Measurements from ENCODE around the gene TGM1. TPM values are rescaled to one million over a fixed set of nuclear protein-coding genes. Genes with fewer than 3 reads are reported as not detected.
"Not testable (repeated sequence)": the region's sequence is repeated elsewhere in the genome, so short reads cannot be mapped to it uniquely, and the experiment has no call there.

The TGM1 gene
- total RNA-seq, 1 experiment from 2014 or later, result 3.2 TPM

DNA sequence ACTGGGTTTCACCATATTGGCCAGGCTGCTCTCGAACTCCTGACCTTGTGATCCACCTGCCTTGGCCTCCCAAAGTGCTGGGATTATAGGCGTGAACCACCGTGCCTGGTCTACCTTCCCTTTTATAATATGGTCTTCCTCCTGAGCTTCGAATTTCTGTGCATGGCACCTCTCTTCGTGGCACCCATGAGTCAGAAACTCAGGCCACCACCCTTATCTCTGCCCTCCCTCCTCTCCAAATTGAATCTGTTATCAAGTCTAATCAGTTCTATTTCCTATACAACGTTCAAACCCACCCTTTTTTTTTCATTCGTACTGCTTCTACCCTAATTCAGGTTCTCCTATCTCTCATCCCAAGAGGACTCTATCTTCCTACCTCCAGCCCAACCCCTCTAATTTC lies 15.6 kb downstream of the TGM1 start:
- Histone ChIP-seq H2AFZ (ENCODE audit: low read length) (no peak overlapping the region), H3K79me2 (ENCODE audit: low read length) (no peaks in the 10 kb centered on the region), H3K9me3 (ENCODE audit: low read length) (no peaks in the 10 kb centered on the region), H3K36me3 (ENCODE audit: low read depth, low read length) (no peaks in the 10 kb centered on the region; the same call in 1 of the 2 replicates), H3K9ac (ENCODE audit: low read length) (no peak overlapping the region), H3K4me2 (ENCODE audit: low read length) (no peak overlapping the region), H3K27ac (ENCODE audit: low read length) (no peak overlapping the region), H3K4me3 (ENCODE audit: low read length) (no peak overlapping the region), H3K9me2 (replicated peaks; ENCODE audit: low read length) (no peaks in the 10 kb centered on the region), H4K20me1 (ENCODE audit: low read length) (no peaks in the 10 kb centered on the region), H3K4me1 (ENCODE audit: insufficient read depth, low read length) (peaks cover 19% of the 10 kb centered on the region), H3K27me3 (ENCODE audit: low read length) (no peaks in the 10 kb centered on the region), H3F3A (ENCODE audit: low read length, unreplicated experiment) (no peaks in the 10 kb centered on the region)
- ATAC-seq (no peak), DNase-seq (no peak)
- intact Hi-C loops (cut with micrococcal nuclease), result no loop called here
- no peak for TF ChIP-seq EZH2 (IDR thresholded peaks at IDR 0.05; ENCODE audit: low read length, unreplicated experiment)
- TF ChIP-seq, protein P1, sequence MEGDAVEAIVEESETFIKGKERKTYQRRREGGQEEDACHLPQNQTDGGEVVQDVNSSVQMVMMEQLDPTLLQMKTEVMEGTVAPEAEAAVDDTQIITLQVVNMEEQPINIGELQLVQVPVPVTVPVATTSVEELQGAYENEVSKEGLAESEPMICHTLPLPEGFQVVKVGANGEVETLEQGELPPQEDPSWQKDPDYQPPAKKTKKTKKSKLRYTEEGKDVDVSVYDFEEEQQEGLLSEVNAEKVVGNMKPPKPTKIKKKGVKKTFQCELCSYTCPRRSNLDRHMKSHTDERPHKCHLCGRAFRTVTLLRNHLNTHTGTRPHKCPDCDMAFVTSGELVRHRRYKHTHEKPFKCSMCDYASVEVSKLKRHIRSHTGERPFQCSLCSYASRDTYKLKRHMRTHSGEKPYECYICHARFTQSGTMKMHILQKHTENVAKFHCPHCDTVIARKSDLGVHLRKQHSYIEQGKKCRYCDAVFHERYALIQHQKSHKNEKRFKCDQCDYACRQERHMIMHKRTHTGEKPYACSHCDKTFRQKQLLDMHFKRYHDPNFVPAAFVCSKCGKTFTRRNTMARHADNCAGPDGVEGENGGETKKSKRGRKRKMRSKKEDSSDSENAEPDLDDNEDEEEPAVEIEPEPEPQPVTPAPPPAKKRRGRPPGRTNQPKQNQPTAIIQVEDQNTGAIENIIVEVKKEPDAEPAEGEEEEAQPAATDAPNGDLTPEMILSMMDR (conservative IDR thresholded peaks at IDR 0.05; ENCODE audit: low read depth, low read length), result no peak
- no peak for TF ChIP-seq EZH2phosphoT487 (IDR thresholded peaks at IDR 0.05; ENCODE audit: borderline replicate concordance, low read length)
- ChIA-PET POLR2A (ENCODE audit: unreplicated experiment) (no interaction called here), CTCF (no interaction called here)
- BruUV-seq (replicated peaks), result no TSS peak

GRCh38 chr14:24246765-24247212 lies 16.2 kb downstream of the TGM1 start:
- DNase-seq (no peak), ATAC-seq (no peak)
- peaks cover 2% of the 10 kb centered on the region; the same call in 1 of the 2 replicates for H3K79me2 ChIP-seq (ENCODE audit: low read length)
- intact Hi-C loops (cut with micrococcal nuclease), result no loop called here
- no peaks in the 10 kb centered on the region for H3K27me3 ChIP-seq (ENCODE audit: low read length)
- peaks cover 13% of the 10 kb centered on the region for H3K4me1 ChIP-seq (ENCODE audit: insufficient read depth, low read length)
- H2AFZ ChIP-seq (ENCODE audit: low read length), result no peak overlapping the region
- no peaks in the 10 kb centered on the region for H3K9me2 ChIP-seq (replicated peaks; ENCODE audit: low read length)
- CTCF ChIA-PET, result interaction anchor here (0.7 kb wide), 1 partner anchor 47 kb away, joined by 5 read pairs; no protein-coding TSS in a partner anchor
- no peaks in the 10 kb centered on the region; the same call in 1 of the 2 replicates for H3K36me3 ChIP-seq (ENCODE audit: low read depth, low read length)
- H3F3A ChIP-seq (ENCODE audit: low read length, unreplicated experiment), result no peaks in the 10 kb centered on the region
- H4K20me1 ChIP-seq (ENCODE audit: low read length), result no peaks in the 10 kb centered on the region
- H3K27ac ChIP-seq (ENCODE audit: low read length), result no peak overlapping the region
- no peak overlapping the region for H3K4me2 ChIP-seq (ENCODE audit: low read length)
- no peaks in the 10 kb centered on the region for H3K9me3 ChIP-seq (ENCODE audit: low read length)
- TF ChIP-seq, protein P1 (conservative IDR thresholded peaks at IDR 0.05; ENCODE audit: low read depth, low read length), result no peak
- TF ChIP-seq EZH2 (IDR thresholded peaks at IDR 0.05; ENCODE audit: low read length, unreplicated experiment), result no peak
- no peak overlapping the region for H3K4me3 ChIP-seq (ENCODE audit: low read length)
- POLR2A ChIA-PET (ENCODE audit: unreplicated experiment), result no interaction called here
- no TSS peak for BruUV-seq (replicated peaks)
- no peak overlapping the region for H3K9ac ChIP-seq (ENCODE audit: low read length)

GRCh38 chr14:24245350-24245749 lies 17.6 kb downstream of the TGM1 start:
- H4K20me1 ChIP-seq (ENCODE audit: low read length); H3K27me3 ChIP-seq (ENCODE audit: low read length); ATAC-seq; H3K9me2 ChIP-seq (replicated peaks; ENCODE audit: low read length); H3K4me3 ChIP-seq (ENCODE audit: low read length); H3K9ac ChIP-seq (ENCODE audit: low read length); H3F3A ChIP-seq (ENCODE audit: low read length, unreplicated experiment); POLR2A ChIA-PET (ENCODE audit: unreplicated experiment); H3K4me2 ChIP-seq (ENCODE audit: low read length); DNase-seq; H3K36me3 ChIP-seq (ENCODE audit: low read depth, low read length); H3K9me3 ChIP-seq (ENCODE audit: low read length); H3K27ac ChIP-seq (ENCODE audit: low read length); BruUV-seq (replicated peaks); H2AFZ ChIP-seq (ENCODE audit: low read length); intact Hi-C loops (cut with micrococcal nuclease): not testable (repeated sequence)
- Histone ChIP-seq H3K4me1 (ENCODE audit: insufficient read depth, low read length) (peaks cover 23% of the 10 kb centered on the region), H3K79me2 (ENCODE audit: low read length) (peaks cover 17% of the 10 kb centered on the region)
- CTCF ChIA-PET, result interaction anchor here (0.7 kb wide), 1 partner anchor 77 kb away, joined by 5 read pairs; no protein-coding TSS in a partner anchor
